Hepatocyte (in vitro differentiated cells): ENCODE measurements around the gene XYLT1.

ENCODE experiments used
- EZH2 ChIP-seq: fragments of 200-600 bp; sonication (generic); IDR thresholded peaks from 2 replicates; pipeline ENCODE4 v1.6.1; 2016; ENCODE audit warnings: antibody characterized with exemption, mild to moderate bottlenecking, borderline replicate concordance
- TF ChIP-seq, protein P1 (sequence below): fragments of 200-600 bp; sonication (generic); IDR thresholded peaks from 2 replicates; pipeline ENCODE4 v1.5.1; 2016; ENCODE audit warnings: antibody characterized with exemption, mild to moderate bottlenecking; ENCODE audit not compliant: poor library complexity

GRCh38 chr16:17435318-17435717 lies 35.4 kb downstream of the XYLT1 start:
- TF ChIP-seq, protein P1, sequence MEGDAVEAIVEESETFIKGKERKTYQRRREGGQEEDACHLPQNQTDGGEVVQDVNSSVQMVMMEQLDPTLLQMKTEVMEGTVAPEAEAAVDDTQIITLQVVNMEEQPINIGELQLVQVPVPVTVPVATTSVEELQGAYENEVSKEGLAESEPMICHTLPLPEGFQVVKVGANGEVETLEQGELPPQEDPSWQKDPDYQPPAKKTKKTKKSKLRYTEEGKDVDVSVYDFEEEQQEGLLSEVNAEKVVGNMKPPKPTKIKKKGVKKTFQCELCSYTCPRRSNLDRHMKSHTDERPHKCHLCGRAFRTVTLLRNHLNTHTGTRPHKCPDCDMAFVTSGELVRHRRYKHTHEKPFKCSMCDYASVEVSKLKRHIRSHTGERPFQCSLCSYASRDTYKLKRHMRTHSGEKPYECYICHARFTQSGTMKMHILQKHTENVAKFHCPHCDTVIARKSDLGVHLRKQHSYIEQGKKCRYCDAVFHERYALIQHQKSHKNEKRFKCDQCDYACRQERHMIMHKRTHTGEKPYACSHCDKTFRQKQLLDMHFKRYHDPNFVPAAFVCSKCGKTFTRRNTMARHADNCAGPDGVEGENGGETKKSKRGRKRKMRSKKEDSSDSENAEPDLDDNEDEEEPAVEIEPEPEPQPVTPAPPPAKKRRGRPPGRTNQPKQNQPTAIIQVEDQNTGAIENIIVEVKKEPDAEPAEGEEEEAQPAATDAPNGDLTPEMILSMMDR = no peak
- no peak for TF ChIP-seq EZH2
